GM04503 (cell line): ENCODE measurements around the gene GADL1.

Experiments
- DNase-seq: peaks from one replicate; pipeline ENCODE4 v3.0.0-alpha.2; 2012; ENCODE audit warnings: low read depth

The GADL1 gene

DNA sequence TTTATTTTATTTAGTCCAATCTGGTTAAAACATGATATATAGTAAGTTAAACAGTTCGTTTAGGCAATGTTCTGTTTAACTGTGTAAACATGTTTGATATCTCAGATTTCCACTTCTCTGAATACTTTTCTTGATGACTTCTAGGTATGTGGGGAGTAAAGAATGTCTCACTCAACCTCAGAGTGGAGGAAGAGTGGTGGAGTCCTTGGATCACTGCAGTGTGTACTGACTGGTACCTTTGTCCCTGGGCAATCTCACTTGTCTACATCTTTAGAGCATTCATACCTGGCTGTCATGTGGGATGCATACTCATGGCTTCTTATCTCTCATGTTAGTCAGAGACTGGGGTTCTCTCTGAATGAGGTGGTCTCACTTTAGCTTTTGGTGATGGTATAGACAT is 15.6 kb downstream of the GADL1 start:
- no peak for DNase-seq

DNA sequence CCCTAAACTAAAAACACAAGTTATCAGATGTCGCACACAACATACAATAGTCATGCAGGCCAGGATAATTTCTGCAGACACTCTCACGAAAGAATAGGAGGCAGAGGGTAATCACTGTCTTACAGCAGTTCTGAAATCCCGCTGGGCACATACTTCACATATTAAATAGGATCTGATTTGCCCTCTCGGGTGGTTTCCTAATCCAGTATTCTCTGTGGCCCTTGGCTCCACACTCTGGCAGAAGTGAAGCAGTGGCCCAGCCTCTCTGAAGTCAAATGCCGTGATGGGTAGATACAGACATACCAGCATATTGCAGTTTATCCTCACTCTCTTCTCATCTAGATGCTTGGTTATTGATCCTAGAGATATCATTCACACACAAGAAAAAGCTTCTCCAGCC is 19.0 kb downstream of the GADL1 start:
- DNase-seq = no peak

DNA sequence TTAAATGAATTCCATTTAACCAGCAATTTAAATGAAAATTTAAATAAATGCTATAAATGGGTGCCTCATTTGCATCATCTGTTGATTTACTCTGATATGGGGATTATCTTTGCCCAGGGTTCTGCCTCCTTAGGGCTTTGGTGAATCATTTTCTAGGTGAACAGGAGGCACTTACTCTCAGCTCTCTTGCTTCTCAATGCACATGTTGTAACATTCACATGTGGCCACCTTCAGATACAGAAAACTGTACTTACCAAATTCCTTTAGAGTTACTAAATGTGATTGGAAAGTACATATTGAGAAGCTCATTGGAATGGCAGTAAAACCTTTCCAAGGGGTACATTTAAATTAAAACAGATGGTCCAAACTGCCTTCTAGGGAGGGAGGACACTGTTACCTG is 20.8 kb downstream of the GADL1 start:
- DNase-seq = no peak

DNA sequence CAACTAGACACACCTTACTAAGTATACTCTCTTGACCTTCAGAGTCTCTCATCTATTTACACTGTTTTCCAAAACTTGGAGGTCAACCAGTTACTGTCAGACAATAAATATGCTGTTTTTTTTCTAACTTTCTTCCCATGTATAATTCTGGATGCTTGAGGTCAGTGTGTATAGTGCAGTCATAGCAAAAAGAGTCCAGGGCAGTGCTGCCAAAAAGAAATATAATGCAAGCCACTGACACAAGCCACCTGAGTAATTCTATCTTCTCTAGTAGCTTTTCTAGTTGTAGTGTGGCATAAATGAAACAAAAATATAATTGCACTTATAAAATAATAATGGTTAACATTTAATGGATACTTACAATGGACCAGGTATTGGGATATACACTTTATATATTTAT is 21.6 kb downstream of the GADL1 start:
- DNase-seq = no peak

DNA sequence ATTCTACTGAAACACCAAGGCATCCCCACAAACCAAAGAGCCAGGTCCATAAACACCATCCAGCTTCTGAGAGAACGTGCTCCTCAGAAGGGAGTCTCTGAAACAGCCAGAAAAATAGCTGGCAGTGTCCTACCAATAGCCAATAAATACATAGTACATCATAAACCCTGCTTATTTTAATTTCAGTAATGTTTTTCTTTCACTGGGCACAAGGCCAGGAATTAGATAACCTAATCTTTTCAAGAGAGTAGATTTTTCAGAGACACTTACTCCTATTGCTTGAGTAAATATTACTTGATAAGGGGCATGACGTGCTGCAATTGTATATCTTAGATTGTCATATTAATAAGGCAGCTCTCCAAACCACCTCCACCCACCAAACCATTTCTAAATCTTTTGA is 22.7 kb downstream of the GADL1 start:
- no peak for DNase-seq

DNA sequence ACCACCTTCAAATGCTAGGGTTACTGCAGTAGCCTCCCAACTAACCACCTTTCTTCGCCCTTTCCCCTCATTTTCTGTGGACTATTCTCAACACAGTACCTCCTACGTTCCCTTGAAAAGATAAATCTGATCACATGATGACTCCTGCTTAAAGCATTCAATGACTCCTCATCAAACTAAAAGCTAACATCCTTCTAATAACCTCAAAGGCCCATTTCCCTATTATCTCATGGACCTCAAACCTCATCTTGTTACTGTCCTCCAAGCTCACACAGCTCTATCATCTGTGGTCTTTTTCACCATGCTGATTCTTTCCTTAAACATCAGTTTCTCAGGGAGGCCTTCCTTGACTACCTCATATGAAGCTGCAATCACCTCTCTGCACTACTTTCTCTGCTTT is 29.6 kb downstream of the GADL1 start:
- DNase-seq = no peak

DNA sequence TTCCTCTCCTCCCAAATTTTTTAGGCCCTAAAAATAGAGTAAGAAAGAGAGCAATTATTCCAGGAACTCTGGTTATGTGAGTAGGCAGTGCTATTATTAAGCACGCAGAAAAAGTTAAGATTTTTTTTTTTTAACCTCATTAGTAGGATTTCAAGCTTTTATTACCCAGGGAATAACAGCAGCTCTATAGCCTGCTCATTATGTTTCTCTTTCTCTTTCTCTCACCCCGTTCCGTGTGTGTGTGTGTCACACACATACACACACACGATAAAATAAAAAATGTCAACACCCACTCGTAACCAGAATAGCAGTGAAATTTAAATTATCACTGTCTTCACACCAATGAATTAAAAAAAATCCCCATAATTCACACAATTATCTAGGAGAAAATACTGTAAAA is 30.3 kb downstream of the GADL1 start:
- no peak for DNase-seq

DNA sequence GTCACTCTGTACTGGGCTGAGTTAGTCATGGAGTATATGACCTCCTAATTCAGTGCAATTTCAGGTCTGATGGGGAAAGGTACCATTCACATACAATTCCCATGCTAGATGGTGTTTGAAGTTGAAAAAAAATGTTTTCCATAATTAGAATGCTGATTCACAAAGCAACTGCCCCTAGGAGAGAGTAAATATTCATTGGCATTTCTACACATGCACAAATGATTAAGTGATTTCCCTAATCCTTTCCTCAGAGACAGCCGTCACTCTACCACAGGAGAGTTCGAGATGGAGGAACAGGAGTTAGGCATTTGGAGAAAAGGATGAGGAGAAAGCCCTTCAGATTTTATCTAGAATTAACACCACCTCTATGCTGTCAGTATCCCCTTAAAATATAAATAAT is 32.5 kb downstream of the GADL1 start:
- DNase-seq = no peak

DNA sequence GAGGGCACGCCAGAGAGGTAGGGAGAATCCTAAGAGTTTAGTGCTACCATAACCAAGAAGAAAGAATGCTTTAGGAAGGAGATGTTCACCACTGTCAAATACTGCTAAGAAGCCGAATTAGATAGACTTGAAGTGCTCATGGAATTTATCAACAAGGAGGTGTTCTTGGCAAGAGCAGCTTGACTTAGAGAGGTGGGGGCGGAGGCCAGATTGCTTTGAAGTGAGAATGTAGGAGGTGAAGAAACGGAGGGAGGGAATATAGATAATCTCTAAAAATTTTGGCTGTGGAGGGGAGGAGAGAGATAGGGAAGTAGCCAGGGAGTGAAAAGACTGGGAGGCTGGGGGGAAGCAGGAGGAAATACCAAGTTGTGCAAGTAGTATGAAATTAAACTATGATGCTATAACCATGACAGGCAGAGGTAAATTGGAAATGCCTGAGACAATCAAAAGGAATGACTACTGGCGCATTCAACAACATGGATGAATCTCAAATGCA is 35.5 kb downstream of the GADL1 start:
- no peak for DNase-seq

DNA sequence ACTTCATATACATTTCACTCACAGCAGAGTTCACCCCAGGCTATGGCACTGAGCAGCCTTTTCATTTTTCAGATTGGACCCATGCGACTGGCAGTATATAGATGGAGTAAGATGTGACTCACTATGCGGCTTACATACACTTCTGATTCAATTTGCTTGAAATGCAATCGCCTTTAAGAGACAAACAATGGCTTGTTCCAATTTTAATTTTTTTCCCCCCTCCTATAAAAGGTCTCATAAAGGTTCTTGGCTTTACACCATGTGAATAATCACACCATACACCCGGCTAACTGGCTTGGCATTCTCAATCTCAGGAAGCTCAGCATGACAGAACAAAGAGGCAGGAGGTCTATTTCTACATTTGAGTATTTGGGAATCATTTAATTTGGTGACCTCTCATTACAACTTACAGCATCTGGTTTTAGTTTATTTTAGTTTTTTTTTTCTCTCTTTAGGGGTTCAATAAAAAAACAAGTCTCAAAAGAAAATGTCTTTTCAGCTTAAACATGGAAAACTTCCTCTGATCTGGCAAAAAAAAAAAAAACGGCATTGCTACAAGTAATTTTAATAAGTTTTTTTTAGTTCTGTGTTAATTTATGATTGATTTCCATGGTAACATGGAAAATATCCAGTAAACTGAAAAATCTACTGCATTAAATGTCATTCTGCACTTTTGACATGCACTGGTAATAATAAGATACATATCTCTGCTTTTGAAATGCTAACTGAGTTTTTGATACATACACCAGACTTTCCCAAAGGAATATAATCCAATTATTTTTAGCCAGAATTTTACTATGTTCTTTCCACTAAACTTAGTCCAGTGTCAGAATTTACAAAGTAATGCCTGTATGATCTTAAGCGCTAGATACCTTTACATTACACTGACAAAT is 38.8 kb downstream of the GADL1 start:
- no peak for DNase-seq

DNA sequence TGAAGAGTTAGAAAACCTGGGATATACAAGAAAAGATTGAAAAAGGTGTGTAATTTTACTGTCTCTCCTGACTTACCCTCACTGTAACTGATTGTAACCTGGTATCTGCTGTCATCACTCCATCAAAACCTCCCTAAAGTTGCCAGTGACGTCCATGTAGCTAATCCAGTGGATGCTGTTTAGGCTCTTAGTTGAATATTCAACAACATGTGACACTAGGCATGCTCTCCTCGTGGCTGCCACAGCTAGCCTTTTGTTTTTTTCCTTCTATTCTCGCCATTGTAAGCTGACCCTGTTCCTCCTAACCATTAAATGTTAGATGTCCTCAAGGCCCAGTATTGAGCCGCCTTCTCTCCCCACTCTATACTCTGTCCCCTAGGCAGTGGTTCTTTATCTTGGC is 41.6 kb downstream of the GADL1 start:
- no peak for DNase-seq

DNA sequence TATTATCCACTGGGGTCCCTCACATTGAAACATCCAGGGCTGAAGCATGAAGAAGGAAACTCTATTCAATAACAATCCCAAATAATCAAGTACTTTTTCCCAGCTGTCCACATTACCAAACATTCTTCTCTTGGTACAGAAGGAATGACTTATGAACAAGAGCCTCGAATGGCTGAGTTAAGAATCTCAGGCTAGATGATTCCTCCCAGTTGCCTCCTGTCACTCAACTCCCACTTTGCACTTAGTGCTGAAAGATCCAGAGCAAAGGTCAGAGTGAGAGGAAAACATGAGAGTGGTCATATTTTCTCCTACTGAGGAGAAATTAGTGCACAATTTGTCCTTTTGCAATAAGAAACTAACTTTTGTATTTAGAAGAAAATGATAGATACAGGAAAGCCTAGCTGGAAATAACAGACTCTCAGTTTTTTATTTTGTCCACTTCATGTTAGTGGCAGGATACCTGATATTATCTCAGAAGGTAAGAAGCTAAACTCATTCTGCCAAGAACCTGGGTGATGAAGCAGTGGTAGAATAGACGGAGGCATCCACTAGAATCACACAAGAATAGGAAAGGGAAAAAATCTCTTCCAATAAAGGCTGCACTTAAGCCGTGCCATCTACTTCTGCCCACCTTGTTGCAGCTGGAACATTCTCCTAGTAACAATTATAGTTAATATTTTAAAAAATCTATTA is 46.2 kb downstream of the GADL1 start:
- no peak for DNase-seq

DNA sequence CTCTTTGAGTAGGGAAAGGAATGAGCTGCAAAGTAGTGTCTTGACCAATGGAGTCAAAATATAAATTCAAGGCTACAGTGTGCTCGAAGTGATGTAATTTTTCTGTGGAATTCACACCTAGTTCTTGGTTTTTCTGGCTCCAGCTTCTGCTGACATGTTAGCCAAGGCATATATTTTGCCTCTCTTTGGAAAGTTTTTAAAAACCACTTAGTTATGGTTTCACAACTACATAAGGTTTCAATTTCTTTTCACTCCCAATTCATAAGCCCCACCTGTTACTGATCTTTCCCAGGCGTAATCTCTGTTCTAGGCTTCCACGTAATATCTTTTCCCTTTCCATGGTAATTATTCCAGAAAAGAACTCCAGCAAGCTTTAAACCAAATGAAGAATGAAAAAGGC is 46.9 kb downstream of the GADL1 start:
- DNase-seq = no peak

DNA sequence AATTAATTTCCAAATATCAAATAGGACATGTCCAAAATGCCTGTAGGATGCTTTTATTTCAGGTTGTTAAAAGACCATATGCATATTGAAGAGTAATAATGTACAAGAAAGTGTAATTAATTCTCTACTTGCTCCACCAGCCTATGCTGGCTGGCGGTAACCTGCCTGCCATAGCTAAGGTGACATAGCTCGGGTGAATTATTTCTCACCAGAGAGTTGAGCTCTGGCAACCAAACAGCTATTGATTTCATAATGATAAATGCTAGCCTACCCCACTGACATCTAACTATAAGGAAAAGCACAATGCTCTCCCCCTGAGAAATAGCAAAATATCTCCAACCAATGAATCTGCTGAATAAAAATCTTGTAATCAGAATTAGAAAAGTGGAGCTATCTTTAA is 48.9 kb downstream of the GADL1 start:
- DNase-seq = no peak

DNA sequence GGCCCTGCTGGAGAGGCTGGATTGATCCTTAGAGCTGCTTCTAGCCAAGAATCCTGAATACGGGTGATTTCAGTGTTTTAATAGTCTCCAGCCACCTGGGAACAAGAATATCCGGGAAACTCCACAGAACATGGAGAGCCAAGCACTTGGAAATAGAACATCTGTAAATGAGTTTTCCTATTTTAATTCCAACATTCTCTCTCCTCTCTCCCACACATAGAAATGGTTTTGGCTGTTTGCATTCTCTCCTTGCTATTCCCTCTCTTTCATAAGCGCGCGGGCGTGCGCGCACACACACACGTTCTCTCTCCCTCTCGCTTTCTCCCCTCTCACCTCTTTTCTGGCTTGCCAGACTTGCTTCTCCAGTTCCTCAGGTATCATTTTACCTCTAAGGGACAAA is 50.6 kb downstream of the GADL1 start:
- DNase-seq = no peak

DNA sequence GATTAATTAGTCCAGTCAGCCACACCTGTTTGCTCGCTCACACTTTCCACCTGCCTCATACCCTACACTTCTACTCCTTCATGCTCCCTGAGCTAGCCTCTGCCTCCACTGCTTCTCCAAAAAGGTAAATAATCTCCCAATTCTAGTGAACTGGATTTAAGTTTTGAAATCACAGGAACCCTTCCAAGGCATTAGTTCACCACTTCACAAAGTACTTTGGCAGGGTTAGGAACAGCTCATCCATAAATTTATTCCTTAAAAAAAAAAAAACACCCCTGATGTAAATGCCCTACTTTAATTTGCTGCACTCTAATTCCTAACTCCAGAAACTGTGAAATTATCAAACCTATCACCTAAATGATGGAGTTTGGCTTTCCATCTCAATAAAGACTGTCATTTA is 58.3 kb downstream of the GADL1 start:
- no peak for DNase-seq

DNA sequence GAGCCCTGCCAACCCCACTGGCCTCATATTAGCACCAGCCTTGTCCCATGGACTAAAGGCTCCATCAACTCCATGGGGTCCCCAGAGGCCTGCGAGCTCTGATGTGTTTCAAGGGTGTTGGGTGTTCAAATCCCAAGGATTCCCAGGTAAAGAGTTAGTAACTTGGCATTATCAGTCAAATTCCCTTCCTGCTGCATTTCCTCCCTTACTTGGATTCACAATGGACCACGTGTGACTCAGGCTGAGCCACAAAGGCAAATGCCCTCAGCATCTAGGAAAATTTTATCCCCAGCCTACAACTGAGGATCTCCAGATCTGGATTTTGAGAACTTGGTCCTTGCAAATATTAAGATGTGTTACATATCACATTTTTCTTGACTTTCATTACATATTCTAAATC is 58.8 kb downstream of the GADL1 start:
- DNase-seq = no peak

DNA sequence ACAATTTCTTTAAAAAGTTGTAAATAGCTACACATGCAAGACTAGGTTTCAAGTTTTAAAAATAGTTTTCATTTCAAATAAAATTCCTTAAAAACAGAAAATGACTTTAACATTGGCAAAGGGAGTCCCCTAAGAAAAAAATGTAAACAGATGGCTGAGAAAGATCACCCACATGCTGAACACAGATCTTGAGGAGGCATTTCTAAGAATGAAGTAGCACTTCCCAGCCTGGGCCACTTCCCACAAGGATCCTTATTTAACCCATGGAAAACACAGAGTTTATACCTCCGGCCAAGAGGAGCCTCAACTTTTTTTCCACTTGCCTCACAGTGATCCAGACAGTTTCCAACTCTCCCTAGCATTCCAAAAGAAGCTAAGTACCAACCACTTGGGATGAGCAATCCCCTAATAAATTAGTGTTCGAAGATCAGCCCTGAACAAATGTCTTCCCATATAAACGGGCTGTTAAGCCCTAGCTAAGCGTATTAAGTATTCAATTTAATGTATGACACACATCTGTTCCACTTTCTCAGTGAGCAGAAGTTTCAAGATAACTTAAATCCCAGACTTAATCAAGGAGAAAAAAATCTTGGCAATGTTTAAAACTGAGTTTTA is 61.4 kb downstream of the GADL1 start:
- no peak for DNase-seq

DNA sequence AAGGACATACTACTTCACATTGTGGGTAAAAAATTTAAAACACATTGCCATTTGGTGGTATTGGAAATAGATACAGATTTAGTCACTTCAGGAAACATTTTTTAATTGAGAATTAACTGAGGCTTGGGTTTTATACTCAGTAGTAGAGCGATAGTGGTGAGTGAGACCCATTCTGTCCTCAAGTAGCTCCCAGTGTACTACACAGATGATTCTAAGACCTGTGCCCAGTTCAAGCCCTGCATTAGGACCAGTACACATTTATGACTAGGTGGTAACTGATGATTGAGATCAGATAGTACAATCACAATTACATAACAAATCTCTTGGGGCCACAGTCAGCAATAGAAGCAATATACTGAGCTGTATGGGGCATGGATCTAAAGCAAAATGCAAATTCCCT is 67.4 kb downstream of the GADL1 start:
- no peak for DNase-seq

DNA sequence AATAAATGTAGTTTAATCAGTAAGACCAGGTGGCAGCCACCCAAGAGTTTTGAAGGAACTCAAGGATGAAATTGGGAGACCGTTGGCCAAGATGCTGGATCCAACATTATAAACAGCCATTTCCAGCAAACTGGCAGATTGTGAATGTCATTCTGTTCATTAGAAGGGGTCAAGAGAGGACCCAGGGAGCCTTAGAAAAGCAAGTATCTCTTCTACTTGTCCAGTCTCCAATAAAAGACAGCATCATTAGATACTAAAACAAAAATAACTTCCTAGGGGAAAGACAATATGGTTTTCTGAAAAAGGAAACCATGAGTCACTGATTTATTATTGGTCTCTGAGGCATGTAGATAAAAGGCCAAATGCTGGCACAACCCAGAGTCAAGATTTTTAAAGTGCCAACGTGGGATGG is 67.9 kb downstream of the GADL1 start:
- peak; percentile 4 for DNase-seq

DNA sequence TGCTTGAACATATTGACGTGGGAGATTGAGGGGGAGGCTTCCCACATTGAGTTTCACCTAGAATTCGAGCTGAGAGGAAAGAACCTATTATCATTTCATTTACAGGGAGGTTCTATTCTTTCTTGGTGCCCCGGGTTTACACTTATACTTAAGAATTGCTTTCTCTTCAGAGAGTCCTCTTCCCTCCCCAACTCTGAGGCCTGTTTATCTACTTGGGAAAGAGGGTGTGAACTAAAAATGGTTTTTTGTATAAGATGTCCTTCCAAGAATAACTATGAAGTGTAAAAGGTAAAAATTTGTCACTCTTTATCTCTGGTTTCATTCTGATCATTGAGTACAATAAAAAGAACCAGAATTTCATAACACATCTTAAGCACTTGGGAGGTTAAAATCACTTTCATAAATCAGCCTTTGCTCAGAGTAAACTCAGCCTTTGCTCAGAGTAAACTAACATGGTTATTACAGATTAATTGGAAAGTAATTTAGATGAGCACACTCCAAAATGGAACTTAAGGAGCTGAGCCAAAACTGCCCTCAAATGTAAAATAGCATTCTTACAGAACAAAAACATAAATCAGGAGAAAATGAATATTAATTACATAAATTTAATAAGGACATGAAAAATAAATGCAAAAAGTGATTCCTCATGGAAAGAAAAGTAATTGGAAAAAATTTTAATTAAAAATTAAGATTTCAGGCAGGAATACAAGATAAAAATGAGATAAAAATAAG is 75.2 kb downstream of the GADL1 start:
- DNase-seq = no peak

DNA sequence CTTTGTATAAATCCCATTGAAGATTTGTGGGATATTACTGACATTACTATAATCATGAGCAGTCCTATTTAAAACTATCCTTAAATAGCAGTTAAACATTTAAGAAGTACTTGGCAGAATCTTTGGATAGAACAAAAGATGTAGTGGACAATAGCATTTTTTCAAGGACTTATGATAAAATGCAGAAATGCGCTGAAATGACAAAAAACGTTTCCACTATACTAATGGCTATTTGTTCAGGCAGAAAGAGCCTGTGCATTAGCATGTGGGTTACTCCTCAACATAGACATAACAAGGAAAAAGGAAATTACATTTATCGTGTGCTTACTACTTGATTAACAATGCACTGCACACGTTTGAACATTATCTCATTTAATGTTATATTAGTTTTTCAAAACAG is 80.7 kb downstream of the GADL1 start:
- no peak for DNase-seq
